Muscle layer of duodenum (tissue), 2 donors: ENCODE results near the gene DCC.

Experiments
- H3K27ac ChIP-seq: one replicate; pipeline ENCODE4 v1.7.0; 2013; ENCODE audit warnings: mild to moderate bottlenecking, low read length
- H3K27me3 ChIP-seq: one replicate; pipeline ENCODE4 v1.7.0; 2013; ENCODE audit warnings: low read depth, mild to moderate bottlenecking, control low read depth, low read length
- H3K36me3 ChIP-seq, 2 donors: one replicate each; pipeline ENCODE4 v1.7.0; 2013; ENCODE audit warnings: low read length in 2 of 2, control low read depth in 1 of 2, mild to moderate bottlenecking in 1 of 2; ENCODE audit not compliant: insufficient read depth in 2 of 2, control insufficient read depth in 1 of 2
- H3K4me1 ChIP-seq, 2 donors: one replicate each; pipeline ENCODE4 v1.7.0; 2013; ENCODE audit warnings: low read length in 2 of 2, mild to moderate bottlenecking in 2 of 2, control low read depth in 1 of 2, moderate library complexity in 1 of 2; ENCODE audit not compliant: insufficient read depth in 2 of 2, control insufficient read depth in 1 of 2
- H3K4me3 ChIP-seq, 2 donors: one replicate each; pipeline ENCODE4 v1.7.0; 2013; ENCODE audit warnings: low read length in 2 of 2, low read depth in 1 of 2, mild to moderate bottlenecking in 1 of 2
- H3K9me3 ChIP-seq, 2 donors: one replicate each; pipeline ENCODE4 v1.7.0; 2013; ENCODE audit warnings: low read length in 2 of 2, control low read depth in 1 of 2, mild to moderate bottlenecking in 1 of 2; ENCODE audit not compliant: control insufficient read depth in 1 of 2
- donor health status: healthy.

DCC gene

DNA sequence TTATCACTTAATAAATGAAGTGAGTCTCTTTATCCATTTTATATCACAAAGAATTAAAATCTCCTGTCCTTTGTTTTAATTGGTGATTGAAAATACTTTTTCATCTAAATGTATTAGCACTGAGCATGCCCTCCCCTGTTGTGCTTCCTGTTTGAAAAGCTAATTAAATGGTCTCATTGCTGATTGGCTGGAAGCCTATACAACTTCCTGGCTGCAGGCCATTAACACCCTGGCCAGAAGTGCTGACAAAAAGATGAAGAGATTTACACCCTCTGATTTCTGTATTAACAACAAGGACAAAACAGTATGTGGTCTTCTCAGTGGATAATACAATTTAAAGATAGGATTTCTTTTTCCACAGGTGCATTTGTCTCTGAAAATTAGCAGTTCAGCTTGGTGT lies 548.0 kb downstream of the DCC start:
- Histone ChIP-seq H3K36me3 (no peaks in the 10 kb centered on the region), H3K4me3 (no peak overlapping the region), H3K27ac (no peak overlapping the region), H3K9me3 (peaks cover 0 to 5% of the 10 kb centered on the region in 2 donors), H3K27me3 (no peaks in the 10 kb centered on the region), H3K4me1 (no peaks in the 10 kb centered on the region)

DNA sequence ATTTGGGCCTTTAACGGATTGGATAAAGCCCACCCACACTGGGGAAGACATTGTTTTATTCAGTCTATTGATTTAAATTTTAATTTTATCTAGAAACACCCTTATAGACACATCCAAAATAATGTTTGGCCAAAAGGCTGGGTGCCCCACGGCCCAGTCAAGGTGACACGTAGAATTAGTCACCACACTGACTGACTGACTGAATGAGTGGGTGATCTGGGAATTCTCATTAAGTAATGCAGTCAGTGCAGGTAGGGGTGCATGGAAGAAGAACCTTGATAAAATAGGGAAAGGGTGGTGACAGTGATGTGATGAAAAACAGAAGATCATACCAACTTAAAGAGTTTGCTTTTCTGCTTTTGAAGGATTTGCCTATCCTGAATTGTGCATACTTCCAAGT lies 554.8 kb downstream of the DCC start:
- Histone ChIP-seq H3K4me1 (no peaks in the 10 kb centered on the region), H3K27ac (no peak overlapping the region), H3K27me3 (no peaks in the 10 kb centered on the region), H3K4me3 (no peak overlapping the region), H3K9me3 (no peaks in the 10 kb centered on the region), H3K36me3 (no peaks in the 10 kb centered on the region)

DNA sequence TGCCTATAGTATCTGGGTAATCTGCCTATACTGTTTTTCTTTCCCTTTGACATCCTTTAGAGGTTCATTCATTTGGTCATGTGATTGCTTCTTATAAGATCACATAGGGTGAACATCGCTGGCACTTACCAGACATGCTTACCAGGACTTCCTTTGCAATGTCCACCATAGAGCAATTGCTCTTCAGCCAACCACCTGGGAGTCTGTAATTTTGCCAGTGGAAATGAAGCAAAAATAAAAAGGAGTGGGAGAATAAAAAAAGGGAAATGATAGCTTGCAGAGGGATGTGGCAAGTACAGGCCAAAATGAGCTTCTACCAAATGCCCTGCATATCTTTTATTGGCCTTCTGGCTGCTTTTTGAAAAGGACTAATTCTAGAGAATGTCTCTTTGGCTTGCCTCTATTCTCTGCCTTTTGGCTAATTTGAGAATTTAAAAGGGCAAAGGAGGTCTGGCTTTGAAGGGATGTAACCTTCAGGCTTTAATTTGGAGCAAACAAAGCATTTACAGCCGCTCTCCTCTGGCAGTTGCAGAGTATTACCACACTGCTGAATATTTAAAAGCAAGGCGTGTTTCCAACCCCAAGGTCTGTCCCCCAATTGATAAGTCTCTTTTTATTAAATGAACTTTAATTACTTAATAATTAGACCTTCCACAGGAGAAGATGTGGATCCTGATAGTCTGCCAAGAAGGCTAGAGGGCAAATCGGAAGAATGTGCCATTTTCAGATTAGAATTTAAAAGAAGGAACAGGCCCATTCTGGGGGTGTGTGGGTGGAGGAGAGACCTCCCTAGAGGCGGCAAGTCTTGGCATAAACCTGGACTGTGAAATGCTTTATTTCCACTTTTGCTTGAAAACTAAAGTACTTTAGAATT lies 557.9 kb downstream of the DCC start:
- H3K4me1 ChIP-seq, result no peaks in the 10 kb centered on the region
- H3K4me3 ChIP-seq, result no peak overlapping the region
- H3K36me3 ChIP-seq, result no peaks in the 10 kb centered on the region
- no peak overlapping the region for H3K27ac ChIP-seq
- H3K27me3 ChIP-seq, result no peaks in the 10 kb centered on the region
- no peaks in the 10 kb centered on the region for H3K9me3 ChIP-seq

DNA sequence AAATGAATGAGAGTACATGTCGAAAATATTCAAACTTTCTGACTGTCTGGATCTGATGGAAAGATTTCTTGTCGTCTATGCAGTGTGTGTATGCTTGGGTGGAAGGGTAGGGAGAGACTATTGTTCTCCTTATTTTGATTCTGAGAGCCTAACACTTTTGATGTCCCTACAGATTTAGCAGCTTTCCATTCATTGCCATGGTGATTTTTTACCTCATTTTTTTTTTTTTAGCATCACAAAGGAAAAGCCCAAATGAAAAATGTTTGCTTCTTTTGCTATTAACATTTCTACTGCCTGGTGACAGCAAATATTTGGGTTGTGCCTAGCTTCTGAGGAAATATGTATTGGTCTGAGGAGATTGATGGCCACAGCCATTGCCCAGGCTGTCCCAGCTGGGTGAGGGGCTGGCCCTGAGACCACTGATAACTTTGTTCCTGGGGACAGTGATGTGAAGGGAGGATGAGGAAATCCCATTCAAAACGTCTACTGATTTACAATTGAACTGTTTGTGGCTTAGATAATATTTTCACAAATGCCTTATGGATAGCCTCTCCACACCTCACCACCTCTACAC lies 558.6 kb downstream of the DCC start:
- no peaks in the 10 kb centered on the region for H3K9me3 ChIP-seq
- H3K36me3 ChIP-seq, result no peaks in the 10 kb centered on the region
- no peaks in the 10 kb centered on the region for H3K27me3 ChIP-seq
- H3K4me1 ChIP-seq, result no peaks in the 10 kb centered on the region
- no peak overlapping the region for H3K4me3 ChIP-seq
- no peak overlapping the region for H3K27ac ChIP-seq

DNA sequence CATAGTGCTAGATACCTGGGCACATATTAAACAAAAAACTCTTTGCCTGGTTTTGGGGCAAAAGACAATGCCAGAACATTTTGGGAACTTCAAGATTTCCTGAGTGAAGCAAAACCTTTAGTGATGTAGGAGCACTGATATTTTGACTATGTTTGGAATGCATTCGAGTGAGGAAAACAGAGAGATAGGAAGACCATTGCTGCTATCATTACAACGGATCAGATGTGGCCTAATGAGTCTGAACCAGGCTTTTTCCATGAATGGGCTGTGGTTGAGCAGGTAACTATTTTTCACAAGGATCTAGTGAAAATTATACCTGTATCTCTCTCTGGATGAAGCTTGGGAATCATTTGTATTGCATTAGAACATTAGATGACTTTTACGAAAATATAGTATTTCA lies 562.2 kb downstream of the DCC start:
- Histone ChIP-seq H3K27me3 (no peaks in the 10 kb centered on the region), H3K9me3 (no peaks in the 10 kb centered on the region), H3K27ac (no peak overlapping the region)

DNA sequence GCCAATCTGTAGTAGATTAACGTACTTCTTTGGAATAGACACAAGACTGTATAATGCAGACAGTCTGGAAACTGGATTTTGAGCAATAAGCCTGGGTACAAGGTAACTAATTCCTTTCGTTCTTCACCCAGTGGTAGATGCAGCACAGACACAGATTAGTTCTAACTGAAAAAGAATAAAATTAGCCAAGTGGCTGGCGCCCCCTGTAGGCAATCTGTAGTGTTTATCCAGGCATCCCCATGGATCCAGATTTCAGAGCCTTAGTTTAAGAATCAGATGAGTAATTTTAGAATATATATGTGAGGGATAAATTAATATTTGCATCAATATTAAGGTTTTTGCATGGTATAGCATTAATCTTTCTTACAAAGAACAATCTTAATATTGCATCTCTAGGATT lies 563.9 kb downstream of the DCC start:
- no peaks in the 10 kb centered on the region for H3K9me3 ChIP-seq
- no peaks in the 10 kb centered on the region for H3K36me3 ChIP-seq
- no peaks in the 10 kb centered on the region for H3K27me3 ChIP-seq

More for the DNA sequence above, 562.2 kb downstream of the DCC start:
- H3K36me3 ChIP-seq, result no peaks in the 10 kb centered on the region
- no peak overlapping the region for H3K4me3 ChIP-seq
- H3K4me1 ChIP-seq, result no peaks in the 10 kb centered on the region

DNA sequence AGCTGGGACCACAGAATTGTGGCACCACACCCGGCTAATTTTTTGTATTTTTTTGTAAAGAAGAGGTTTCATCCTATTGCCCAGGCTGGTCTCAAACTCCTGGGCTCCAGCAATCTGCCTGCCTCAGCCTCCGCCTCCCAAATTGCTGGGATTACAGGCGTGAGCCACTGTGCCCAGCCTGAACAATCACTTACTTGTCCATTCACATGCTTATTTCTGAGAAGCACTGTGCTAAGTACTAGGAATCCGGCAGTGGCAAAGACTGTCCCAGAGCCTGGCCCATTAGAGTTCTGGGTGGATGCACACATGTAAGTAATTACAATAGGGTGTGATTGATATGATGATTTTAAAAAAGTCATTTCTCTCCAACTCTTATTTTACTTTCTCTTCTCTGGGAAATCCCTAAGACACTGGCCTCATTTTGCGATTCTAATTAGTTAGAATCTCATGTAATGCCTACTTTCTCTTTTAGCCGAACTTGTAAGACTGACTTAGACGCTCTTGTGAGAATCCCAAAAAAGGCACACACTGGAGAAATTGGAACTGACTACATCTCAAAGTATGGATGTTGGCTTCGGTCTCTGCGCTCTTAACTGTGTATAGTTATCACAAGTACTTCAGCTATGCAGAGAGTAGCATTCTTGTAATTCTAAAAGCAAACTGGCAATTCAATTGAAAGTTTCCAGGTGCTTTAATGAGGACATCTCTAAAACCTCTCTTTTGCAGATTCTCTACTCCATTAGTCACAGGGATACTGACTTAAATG lies 567.7 kb downstream of the DCC start:
- Histone ChIP-seq H3K4me3 (peak overlapping the region in 1 of 2 donors; percentile 5), H3K4me1 (peaks cover 0 to 3% of the 10 kb centered on the region in 2 donors), H3K36me3 (no peaks in the 10 kb centered on the region), H3K27ac (no peak overlapping the region), H3K9me3 (no peaks in the 10 kb centered on the region), H3K27me3 (no peaks in the 10 kb centered on the region)

More for the DNA sequence above, 563.9 kb downstream of the DCC start:
- H3K4me1 ChIP-seq, result no peaks in the 10 kb centered on the region
- H3K27ac ChIP-seq, result no peak overlapping the region
- H3K4me3 ChIP-seq, result no peak overlapping the region

DNA sequence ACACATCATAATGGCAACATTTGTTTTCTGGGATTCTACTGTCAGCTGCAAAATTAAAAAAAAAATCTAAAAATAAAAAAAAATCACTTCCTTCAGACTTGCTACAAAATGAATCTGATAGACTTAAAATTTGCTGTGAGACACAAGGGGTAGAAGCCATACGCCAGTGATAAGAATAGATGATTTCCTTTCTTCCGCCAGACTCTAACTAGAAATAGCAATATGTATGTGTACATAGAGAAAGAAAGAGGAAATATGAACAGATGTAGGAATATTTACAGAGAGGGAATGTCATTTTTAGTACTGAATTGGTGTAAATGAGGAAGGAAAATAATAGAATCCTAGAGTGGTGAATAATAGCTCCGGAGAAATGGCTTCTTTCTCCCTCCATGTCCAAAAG lies 574.2 kb downstream of the DCC start:
- Histone ChIP-seq H3K4me3 (no peak overlapping the region), H3K9me3 (no peaks in the 10 kb centered on the region), H3K27ac (no peak overlapping the region), H3K27me3 (no peaks in the 10 kb centered on the region), H3K4me1 (peaks cover 0 to 3% of the 10 kb centered on the region in 2 donors), H3K36me3 (no peaks in the 10 kb centered on the region)

DNA sequence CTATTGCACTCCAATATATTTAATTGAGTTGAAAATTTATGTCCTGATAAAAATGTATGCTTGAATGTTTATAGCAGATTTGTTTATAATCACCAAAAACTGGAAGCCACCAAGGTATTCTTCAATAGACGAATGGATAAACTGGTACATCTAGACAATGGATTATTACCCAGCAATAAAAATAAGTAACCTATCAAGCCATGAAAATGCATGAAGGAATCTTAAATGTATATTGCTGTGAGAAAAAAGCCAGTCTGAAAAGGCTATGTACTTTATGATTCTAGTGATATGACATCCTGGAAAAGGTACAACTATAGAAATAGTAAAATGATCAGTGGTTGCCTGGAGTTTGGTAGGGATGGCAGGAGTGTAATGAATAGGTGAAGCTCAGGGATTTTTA lies 580.7 kb downstream of the DCC start:
- H3K4me1 ChIP-seq, result no peaks in the 10 kb centered on the region
- H3K27ac ChIP-seq, result no peak overlapping the region
- no peak overlapping the region for H3K4me3 ChIP-seq
- no peaks in the 10 kb centered on the region for H3K36me3 ChIP-seq
- H3K9me3 ChIP-seq, result no peaks in the 10 kb centered on the region
- no peaks in the 10 kb centered on the region for H3K27me3 ChIP-seq

DNA sequence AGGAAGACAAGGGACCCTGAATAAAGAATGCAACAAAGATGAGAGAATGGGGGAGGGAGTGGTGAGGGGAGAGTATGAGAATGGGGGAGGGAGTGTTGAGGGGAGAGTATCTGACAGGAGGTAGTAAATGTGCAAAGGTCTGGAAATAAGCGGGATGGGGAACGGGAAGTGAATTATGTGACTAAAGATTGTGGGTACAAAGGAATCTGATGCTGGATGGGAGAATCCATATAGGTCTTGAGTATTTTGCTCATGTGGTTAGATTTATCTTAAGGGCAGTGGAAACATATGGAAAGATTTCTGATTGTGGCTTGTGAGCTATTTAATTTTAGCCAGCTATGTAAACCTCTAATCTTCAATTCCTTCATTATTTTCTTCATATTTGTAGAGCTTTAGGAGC lies 593.4 kb downstream of the DCC start:
- Histone ChIP-seq H3K4me3 (no peak overlapping the region), H3K9me3 (no peaks in the 10 kb centered on the region), H3K27me3 (no peaks in the 10 kb centered on the region)

DNA sequence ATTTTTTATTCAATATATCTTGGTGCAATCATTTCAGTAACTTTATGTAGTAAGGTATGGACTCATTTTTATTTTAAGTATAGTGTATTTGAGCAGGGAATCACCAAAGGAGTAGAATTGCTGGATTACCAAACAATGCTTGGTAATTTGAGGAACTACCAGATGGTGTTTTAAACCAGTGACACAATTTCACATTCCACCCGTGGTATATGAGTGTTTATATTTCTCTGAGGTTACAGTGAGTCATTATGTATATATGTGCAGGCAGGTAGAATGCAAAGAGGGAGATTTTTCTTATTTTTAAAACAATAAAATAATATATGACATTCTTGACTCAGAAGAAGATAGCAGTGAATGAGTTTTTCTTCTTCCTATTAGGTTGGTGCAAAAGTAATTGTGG lies 596.9 kb downstream of the DCC start:
- H3K27me3 ChIP-seq, result no peaks in the 10 kb centered on the region
- H3K36me3 ChIP-seq, result no peaks in the 10 kb centered on the region
- H3K27ac ChIP-seq, result no peak overlapping the region
- no peaks in the 10 kb centered on the region for H3K4me1 ChIP-seq
- no peaks in the 10 kb centered on the region for H3K9me3 ChIP-seq
- H3K4me3 ChIP-seq, result no peak overlapping the region

More for the DNA sequence above, 593.4 kb downstream of the DCC start:
- Histone ChIP-seq H3K36me3 (no peaks in the 10 kb centered on the region), H3K27ac (no peak overlapping the region), H3K4me1 (no peaks in the 10 kb centered on the region)
